ENCODE results near the gene AMPD3.

Gene AMPD3

GRCh38 chr11:10438458-10438857 lies 16.6 kb upstream of the AMPD3 start:
- DNase-seq (ENCODE audit: low read depth) = no peak

DNA sequence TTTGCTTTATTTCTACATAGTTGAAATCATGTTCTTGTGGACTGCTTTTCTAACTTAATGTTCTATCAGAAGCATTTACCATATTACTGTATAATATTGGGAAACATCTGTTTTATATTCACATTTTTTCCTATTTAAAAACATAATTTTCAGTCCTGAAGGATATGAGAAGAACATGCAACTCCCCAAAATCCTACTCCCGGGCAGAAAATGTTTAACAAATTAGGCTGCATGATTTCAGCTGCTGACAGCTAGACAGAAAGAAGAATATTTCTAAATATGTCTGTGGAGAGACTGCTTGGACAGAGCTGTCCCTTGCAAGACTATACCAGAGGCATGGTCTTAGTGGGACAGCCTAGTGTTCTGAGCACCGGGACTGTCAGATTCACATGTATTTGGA lies 15.7 kb upstream of the AMPD3 start:
- DNase-seq (ENCODE audit: low read depth) = no peak

DNA sequence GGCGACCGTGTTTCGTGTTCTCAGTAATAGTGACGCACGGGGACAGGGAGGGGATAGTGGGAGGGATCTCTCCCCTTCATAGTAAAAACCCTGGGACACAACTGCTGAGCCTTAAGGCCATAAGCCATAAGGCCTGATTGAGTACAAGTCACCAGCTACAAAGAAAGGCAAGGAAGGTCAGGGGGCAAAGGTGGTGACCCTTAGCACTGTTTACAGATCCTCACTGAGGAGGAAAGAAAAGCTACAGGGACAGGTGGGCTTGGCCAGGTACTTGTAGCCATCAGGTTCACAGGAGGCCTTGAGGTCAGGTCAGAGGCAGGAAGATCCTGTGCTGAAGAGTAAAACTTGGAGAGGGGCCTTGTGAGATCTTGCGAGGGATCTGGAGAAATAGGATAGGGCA lies 15.1 kb upstream of the AMPD3 start:
- DNase-seq (ENCODE audit: low read depth) = no peak

DNA sequence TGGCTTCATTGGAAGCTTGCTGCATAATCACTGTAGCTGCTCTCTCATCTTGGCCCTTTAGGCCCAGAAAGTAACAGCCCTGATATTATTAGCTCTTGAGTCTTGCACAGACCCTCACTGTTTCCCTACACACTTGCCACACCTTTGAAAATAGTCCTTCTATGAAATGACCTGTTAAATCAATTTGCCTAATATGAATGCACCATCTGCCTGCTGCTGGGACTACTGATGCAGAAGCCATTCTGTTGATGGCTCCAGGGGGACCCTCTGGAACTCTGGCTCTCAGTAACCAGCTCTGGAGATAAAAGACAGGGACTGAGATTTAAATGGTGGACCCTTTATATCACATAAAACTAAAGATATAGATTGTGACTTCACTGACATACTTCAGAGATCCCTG lies 14.7 kb upstream of the AMPD3 start:
- no peak for DNase-seq (ENCODE audit: low read depth)

GRCh38 chr11:10441091-10441490 lies 14.0 kb upstream of the AMPD3 start:
- DNase-seq (ENCODE audit: low read depth) = no peak

DNA sequence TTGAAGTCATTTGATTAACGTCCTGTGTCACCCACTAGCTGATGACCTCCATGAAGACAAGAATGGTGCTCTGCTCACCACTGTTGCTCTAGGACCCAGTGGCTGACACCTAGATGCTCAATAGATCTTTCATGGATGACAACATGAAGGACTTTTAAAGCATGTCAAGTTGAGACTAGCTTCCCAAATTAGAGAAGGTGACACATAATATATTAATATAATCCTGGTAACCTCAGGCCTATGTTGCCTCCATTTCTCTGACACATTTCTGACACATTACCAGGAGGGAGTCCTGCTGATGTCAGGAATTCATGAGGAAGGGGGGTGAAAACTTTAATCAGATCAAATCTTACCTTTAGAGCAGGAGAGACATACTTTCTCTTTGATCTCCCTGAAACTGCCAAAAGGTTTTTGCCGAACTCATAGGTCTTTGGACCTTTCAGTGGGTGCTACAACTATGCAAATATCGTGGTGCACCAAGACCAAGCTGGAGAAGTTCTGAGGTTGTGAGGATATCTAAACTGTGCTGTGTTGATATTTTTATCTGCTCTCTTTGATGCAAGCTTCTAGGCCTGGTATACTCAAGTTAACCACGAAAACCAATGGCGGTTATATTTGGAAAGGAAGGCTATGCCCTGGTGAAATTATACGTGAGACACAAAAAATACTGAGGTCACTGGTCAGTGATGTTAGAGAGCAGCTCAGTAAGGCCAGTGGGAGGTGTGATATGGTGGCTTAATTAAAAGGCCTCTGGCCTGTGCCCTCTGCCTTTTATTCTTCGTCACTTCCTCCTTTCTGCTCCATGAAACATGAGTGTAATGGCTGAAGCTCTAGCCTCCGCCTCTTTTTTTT lies 13.2 kb upstream of the AMPD3 start:
- DNase-seq (ENCODE audit: low read depth) = no peak

DNA sequence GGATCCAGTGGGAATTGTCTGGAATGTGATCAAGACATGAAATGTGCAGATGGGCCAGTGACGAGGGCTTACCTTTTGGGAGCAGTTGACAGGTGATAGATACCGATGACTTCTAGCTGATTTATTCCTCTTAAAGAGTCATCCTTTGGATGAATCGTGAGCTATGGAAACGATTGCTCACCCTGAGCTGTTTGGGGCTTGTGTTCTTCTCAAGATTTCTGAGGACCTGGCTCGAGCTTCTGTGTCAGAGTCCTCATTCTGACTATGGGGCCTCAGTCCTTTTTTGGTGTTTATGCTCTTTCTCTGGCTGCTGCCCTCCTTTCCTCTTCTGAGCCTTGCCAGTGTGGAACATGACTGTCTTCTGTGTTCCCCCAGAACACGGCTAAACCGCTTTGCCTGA lies 11.9 kb upstream of the AMPD3 start:
- DNase-seq (ENCODE audit: low read depth) = no peak

- DNase-seq (ENCODE audit: low read depth) = no peak
Measured at GRCh38 chr11:10443721-10444235, 11.3 kb upstream of the AMPD3 start.

DNA sequence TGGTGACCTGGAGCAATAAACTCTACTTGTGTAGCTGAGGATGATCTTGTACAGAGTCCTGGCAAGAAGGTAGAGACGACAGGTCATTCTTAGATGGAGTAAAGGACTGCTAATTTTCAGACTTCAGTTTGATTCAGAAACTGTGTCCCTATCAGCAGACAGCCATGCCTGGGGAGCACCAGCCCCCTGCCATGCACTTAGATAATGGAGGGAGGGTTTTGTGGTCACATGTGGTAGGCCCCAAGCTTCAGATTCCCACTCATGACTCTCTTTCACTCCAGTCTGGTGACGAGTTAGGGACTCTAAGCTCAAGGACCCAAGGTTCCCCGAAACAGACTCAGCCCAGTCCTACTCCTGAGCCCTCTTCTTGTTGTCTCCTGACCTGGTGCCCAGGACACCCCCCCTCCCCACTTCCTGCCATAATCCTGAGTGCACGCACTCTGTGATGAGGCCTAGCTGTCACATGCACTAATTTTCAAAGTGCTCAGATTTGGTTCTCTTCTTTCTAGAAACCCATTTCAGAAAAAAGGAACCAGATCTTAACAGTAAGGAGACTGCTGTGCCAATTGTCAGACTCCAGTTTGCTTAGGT lies 10.2 kb upstream of the AMPD3 start:
- DNase-seq (ENCODE audit: low read depth) = no peak

DNA sequence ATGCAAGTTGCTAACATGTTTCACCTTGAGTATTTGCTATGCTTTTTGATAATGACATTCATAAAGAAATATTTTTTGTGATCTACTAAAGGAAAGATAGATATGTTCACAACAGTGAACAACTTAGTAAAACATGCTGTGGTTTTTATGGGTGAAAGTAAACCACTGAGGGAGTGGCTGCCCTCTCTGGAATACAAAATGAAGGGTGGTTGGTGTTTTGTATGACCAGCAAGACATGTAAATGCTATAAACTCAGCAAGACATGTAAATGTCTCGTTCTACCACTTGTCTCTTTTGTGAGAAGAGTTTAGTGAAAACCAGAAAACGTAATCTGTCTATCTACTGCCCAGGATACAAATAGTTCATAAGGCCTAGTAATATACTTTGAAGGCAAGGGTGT lies 7.6 kb upstream of the AMPD3 start:
- no peak for DNase-seq (ENCODE audit: low read depth)

DNA sequence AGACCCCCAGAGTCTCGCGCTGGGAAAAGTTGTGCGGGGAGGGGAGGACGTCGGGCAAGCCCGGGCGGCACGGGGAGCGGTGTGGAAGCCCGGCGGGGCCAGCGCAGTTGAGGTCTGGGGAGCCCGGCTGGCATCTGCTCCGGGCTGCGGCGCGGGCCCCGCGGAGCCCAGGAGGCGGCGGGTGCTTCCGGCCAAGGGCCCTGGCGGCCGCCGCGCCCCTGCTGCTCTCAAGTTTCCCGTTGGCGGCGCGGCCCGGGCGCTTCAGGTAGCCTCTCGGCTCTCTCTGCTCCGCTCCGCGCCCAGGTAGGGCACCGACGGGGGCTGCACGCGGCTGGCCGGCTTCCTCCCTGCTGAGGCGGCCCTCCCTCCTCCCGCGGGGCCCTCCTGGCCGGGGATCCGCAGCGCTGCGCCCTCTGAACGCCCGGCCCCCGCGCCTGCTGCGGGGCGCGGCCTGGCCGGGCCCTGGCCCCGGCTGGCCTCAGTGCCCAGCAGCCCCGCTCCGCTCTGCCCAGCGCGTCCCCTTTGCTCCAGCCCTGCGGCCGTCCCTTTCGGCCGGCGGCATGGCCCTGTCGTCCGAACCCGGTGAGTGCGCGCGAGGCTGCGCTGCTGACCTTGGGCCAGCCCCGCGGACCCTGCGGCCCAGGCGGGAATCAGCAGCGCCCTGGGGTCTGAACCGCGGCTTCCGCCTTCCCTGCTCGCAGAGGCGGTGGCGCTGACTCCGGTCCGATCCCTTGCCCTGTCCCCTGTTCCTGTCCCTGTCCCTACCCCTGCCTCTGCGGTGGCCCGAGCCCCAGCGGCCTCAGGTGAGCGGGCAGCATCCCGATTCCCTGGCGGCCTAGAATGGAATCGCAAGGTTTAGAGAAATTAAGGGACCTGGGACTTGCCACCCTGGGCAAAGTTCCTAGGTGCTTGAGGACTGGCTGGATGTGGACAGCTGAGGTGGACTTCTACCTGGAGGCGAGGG lies 4.3 kb upstream of the AMPD3 start:
- peak; percentile 33 for DNase-seq (ENCODE audit: low read depth)

DNA sequence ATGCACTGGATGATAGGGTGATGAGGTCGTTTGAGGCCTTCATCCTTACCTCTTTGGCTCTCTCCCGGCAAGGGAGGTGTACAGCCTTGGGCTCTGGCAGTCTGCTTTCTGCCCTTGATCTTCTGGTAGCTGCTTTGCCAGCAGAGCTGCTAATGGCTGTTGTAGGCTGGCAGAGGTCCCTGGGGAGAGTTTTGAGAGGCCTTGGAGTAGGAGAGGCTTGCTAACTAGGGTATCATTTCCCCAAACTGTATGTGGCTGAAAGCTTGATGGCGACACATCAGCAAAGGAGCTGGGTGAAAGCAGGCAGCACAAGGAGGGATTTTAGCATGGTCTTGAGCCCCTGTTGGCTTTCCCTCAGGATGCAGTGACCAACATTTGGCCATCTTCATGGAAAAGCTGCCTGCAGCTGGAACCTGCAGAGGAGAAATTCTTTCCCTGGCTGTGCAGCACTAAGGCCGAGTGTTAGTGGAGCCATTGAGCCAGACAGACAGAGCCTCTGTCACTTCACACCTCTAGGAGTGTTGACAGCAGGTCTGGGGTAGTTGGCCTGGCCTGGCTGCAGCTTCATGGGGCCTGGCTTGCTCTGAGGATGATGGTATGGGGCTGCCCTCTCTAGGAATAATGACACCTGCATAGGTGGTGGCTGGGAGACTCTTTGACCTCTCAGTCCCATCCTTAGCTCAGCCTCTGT lies 3.5 kb upstream of the AMPD3 start:
- DNase-seq (ENCODE audit: low read depth) = no peak

DNA sequence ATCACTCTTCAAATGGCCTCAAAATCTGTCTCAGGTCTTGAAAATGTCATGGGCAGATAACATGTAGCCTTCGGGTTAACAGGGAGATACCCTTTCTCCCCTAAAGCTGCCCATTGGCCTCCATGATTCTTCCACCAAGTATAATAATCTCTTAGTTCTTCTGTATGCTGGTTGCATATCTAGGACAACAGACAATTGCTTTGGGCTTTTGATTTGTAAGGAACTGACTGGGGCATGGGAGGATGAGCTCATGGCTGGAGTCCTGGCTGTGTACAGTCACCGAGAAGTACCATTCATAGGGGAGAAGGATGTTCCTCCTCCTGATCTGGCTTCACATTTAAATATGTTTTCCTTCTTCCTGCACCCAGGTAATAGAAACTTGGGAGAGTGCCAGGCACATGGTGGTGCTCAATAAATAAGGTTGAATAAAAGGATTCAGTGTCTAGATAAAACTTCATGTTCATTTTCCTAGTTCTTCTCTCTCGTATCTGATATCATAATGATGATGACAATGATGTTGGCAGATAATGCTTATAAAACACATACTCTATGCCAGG lies 2.8 kb upstream of the AMPD3 start:
- no peak for DNase-seq (ENCODE audit: low read depth)

GRCh38 chr11:10453261-10453660 lies 1.8 kb upstream of the AMPD3 start:
- no peak for DNase-seq (ENCODE audit: low read depth)

DNA sequence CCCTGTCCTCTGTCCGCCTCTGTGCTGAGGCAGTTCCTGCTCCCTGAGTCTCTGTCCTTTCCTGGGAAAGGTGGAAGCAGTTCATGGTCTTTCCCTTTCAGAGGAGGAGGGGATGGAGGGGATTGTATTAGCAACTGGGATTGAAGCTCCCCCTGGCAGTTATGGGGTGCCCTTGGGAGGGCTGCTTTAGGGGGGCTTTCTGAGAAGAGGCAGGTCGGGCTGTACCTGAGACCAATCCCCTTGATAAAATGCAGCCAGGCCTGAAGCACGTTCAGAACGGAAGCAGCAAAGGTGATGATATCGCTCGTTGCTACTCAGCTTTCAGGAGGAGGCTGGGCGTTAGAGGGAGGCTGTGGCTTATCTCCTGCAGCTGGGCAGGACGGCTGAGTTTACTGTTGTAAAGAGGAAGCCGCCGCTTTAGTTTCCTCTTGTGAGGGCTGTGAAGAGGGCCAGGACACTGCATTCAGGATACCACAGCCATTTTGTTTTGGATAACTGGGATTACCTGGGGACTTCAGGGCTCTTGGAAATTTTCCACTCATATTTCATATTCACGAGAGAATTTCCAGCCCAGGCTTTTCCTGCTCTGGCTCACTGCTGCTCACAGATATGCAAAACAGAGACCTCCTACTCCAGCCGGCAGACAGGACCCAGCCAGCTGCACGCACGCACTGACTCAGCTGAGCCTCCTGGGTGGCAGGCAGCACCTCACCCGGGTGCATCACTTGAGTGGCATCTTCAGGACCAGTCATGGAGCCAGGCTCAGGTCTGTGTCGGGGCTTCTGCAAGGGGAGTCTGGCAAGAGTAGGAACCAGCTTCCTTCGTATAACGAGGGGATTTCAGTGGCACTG lies 798 bp downstream of the AMPD3 start:
- DNase-seq (ENCODE audit: low read depth) = peak; percentile 73

GRCh38 chr11:10456519-10456918 lies 1.5 kb downstream of the AMPD3 start:
- no peak for DNase-seq (ENCODE audit: low read depth)

- no peak for DNase-seq (ENCODE audit: low read depth)
Measured at GRCh38 chr11:10457901-10458300, 2.8 kb downstream of the AMPD3 start.

GRCh38 chr11:10459029-10459970 lies 4.2 kb downstream of the AMPD3 start:
- DNase-seq (ENCODE audit: low read depth) = peak; percentile 46

GRCh38 chr11:10460611-10461275 lies 5.7 kb downstream of the AMPD3 start:
- no peak for DNase-seq (ENCODE audit: low read depth)
